ENCODE results near the gene ST3GAL3. TPM values are rescaled to one million over a fixed set of nuclear protein-coding genes. Genes with fewer than 3 reads are reported as not detected.
A peak's percentile ranks its signal among the peaks of the same experiment; 100 is the strongest.

The ST3GAL3 gene
- total and polyA plus RNA-seq, 2 experiments from 2014 or later: 4.5 to 7.0 TPM

DNA sequence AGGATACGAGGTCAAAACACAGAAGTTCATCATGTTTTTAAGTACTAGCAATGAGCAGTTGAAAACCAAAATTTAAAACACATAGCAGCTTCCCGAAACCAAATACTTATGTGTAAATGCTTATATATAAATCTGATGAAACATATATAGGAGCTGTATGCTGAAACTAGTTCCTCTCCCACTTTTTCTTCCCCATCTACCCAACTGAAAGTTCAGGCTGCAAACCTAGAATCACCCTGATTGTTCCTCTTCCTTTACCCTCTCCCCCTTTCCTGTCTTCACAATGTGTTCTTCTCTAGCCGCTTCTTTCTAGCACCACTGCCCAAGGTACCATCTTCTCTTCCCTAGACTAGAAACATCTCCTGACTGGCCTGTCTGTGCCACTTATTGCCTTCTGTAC, 90.6 kb downstream of the ST3GAL3 start:
- 0 out of 3 replicates have a peak, but pooled peaks cover 3% of the 10 kb centered on the region for H3K36me3 Mint-ChIP-seq (ENCODE audit: low read depth)

DNA sequence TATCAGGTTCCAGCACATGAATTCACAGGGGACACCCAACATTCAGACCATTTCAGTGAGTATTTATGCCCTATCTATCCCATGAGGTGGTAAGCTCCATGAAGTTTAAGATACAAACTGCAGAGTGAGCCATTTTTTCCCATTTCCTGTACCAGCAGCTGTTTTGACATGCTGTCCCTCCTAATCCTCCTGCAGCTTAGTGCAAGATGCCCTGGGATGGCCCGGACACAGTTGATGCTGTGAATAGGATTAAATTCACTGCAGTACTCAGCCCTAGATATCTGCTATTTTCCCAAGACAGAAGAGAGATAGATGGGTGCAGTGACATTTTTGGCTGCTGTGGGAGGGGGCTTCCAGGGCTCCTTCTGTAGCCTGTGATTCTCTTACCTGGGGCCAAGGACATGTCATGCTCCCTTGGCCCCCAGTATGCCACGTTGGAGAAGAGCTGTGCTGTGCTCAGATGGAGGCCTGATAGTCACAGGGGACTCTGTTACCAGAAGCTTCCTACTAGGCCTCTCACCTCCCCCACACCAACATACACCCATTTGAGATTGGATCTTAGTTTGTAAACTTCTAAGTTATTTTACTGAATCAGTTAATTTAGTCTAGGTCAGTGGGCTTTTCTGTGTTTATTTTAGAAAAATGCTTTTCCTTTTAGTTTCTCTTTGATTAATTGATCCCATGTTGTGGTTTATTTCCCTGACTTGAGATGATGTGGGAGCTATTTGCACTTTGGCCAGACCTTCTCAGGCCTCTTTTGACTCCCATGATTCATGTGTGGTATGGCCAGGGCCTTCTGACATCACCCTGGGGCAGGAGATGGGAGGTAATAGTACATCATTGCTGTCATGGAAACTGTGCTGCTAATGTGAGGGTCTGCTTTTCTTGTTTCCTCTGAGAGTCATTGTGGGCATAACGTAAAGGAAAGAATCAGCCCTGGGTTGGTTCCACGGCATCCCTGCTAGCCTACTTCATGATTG, 92.6 kb downstream of the ST3GAL3 start:
- no peaks in the 10 kb centered on the region for H3K9me2 ChIP-seq (ENCODE audit: insufficient read depth)
- H3K4me1 Mint-ChIP-seq: no peaks in the 10 kb centered on the region; the same call in 2 of the 3 replicates
- no peaks in the 10 kb centered on the region for H4K20me1 ChIP-seq (replicated peaks; ENCODE audit: insufficient read depth)
- DNase-seq (ENCODE audit: low spot score) (no peak), ATAC-seq (no peak)
- H3K4me1 ChIP-seq (ENCODE audit: insufficient read depth): peaks cover 6% of the 10 kb centered on the region
- H3K4me3 Mint-ChIP-seq: no peak overlapping the region
- H3K27me3 Mint-ChIP-seq (ENCODE audit: insufficient read depth, low read depth, poor library complexity): peaks cover 3% of the 10 kb centered on the region
- no peaks in the 10 kb centered on the region for H3K27me3 ChIP-seq (ENCODE audit: insufficient read depth)
- H3K36me3 Mint-ChIP-seq (ENCODE audit: low read depth): 0 out of 3 replicates have a peak, but pooled peaks cover 3% of the 10 kb centered on the region
- no peaks in the 10 kb centered on the region for H3K79me2 ChIP-seq (replicated peaks; ENCODE audit: insufficient read depth)
- no peak overlapping the region for H3K4me2 ChIP-seq
- H3K4me3 ChIP-seq: no peak overlapping the region
- no peak overlapping the region for H2AFZ ChIP-seq
- peak overlapping the region; percentile 17; the same call in 1 of the 2 replicates for H3K27ac ChIP-seq (ENCODE audit: low read depth)
- no peaks in the 10 kb centered on the region for H3F3A ChIP-seq (replicated peaks; ENCODE audit: low read depth)
- no peak overlapping the region for H3K27ac Mint-ChIP-seq
- no peaks in the 10 kb centered on the region for H3K9me3 Mint-ChIP-seq
- no peaks in the 10 kb centered on the region for H3K36me3 ChIP-seq (ENCODE audit: insufficient read depth)
- TF ChIP-seq JUNB (IDR thresholded peaks at IDR 0.05; ENCODE audit: unreplicated experiment) (no peak), POLR2AphosphoS5 (IDR thresholded peaks at IDR 0.05; ENCODE audit: low read depth) (no peak), EZH2 (IDR thresholded peaks at IDR 0.05; ENCODE audit: low read depth, unreplicated experiment) (no peak), EZH2phosphoT487 (IDR thresholded peaks at IDR 0.05; ENCODE audit: unreplicated experiment) (no peak), CREB1 (CRISPR knock-in tag; IDR thresholded peaks at IDR 0.05; ENCODE audit: low read depth) (no peak), STAT1 (IDR thresholded peaks at IDR 0.05; ENCODE audit: unreplicated experiment) (no peak)
- TF ChIP-seq, protein P1, sequence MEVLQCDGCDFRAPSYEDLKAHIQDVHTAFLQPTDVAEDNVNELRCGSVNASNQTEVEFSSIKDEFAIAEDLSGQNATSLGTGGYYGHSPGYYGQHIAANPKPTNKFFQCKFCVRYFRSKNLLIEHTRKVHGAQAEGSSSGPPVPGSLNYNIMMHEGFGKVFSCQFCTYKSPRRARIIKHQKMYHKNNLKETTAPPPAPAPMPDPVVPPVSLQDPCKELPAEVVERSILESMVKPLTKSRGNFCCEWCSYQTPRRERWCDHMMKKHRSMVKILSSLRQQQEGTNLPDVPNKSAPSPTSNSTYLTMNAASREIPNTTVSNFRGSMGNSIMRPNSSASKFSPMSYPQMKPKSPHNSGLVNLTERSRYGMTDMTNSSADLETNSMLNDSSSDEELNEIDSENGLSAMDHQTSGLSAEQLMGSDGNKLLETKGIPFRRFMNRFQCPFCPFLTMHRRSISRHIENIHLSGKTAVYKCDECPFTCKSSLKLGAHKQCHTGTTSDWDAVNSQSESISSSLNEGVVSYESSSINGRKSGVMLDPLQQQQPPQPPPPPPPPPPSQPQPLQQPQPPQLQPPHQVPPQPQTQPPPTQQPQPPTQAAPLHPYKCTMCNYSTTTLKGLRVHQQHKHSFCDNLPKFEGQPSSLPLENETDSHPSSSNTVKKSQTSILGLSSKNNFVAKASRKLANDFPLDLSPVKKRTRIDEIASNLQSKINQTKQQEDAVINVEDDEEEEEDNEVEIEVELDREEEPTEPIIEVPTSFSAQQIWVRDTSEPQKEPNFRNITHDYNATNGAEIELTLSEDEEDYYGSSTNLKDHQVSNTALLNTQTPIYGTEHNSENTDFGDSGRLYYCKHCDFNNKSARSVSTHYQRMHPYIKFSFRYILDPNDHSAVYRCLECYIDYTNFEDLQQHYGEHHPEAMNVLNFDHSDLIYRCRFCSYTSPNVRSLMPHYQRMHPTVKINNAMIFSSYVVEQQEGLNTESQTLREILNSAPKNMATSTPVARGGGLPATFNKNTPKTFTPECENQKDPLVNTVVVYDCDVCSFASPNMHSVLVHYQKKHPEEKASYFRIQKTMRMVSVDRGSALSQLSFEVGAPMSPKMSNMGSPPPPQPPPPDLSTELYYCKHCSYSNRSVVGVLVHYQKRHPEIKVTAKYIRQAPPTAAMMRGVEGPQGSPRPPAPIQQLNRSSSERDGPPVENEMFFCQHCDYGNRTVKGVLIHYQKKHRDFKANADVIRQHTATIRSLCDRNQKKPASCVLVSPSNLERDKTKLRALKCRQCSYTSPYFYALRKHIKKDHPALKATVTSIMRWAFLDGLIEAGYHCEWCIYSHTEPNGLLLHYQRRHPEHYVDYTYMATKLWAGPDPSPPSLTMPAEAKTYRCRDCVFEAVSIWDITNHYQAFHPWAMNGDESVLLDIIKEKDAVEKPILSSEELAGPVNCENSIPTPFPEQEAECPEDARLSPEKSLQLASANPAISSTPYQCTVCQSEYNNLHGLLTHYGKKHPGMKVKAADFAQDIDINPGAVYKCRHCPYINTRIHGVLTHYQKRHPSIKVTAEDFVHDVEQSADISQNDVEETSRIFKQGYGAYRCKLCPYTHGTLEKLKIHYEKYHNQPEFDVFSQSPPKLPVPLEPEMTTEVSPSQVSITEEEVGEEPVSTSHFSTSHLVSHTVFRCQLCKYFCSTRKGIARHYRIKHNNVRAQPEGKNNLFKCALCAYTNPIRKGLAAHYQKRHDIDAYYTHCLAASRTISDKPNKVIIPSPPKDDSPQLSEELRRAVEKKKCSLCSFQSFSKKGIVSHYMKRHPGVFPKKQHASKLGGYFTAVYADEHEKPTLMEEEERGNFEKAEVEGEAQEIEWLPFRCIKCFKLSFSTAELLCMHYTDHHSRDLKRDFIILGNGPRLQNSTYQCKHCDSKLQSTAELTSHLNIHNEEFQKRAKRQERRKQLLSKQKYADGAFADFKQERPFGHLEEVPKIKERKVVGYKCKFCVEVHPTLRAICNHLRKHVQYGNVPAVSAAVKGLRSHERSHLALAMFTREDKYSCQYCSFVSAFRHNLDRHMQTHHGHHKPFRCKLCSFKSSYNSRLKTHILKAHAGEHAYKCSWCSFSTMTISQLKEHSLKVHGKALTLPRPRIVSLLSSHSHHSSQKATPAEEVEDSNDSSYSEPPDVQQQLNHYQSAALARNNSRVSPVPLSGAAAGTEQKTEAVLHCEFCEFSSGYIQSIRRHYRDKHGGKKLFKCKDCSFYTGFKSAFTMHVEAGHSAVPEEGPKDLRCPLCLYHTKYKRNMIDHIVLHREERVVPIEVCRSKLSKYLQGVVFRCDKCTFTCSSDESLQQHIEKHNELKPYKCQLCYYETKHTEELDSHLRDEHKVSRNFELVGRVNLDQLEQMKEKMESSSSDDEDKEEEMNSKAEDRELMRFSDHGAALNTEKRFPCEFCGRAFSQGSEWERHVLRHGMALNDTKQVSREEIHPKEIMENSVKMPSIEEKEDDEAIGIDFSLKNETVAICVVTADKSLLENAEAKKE (CRISPR knock-in tag; IDR thresholded peaks at IDR 0.05): no peak
- TF ChIP-seq, protein P2, sequence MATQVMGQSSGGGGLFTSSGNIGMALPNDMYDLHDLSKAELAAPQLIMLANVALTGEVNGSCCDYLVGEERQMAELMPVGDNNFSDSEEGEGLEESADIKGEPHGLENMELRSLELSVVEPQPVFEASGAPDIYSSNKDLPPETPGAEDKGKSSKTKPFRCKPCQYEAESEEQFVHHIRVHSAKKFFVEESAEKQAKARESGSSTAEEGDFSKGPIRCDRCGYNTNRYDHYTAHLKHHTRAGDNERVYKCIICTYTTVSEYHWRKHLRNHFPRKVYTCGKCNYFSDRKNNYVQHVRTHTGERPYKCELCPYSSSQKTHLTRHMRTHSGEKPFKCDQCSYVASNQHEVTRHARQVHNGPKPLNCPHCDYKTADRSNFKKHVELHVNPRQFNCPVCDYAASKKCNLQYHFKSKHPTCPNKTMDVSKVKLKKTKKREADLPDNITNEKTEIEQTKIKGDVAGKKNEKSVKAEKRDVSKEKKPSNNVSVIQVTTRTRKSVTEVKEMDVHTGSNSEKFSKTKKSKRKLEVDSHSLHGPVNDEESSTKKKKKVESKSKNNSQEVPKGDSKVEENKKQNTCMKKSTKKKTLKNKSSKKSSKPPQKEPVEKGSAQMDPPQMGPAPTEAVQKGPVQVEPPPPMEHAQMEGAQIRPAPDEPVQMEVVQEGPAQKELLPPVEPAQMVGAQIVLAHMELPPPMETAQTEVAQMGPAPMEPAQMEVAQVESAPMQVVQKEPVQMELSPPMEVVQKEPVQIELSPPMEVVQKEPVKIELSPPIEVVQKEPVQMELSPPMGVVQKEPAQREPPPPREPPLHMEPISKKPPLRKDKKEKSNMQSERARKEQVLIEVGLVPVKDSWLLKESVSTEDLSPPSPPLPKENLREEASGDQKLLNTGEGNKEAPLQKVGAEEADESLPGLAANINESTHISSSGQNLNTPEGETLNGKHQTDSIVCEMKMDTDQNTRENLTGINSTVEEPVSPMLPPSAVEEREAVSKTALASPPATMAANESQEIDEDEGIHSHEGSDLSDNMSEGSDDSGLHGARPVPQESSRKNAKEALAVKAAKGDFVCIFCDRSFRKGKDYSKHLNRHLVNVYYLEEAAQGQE (IDR thresholded peaks at IDR 0.05; ENCODE audit: unreplicated experiment): no peak
- TF ChIP-seq, protein P3, sequence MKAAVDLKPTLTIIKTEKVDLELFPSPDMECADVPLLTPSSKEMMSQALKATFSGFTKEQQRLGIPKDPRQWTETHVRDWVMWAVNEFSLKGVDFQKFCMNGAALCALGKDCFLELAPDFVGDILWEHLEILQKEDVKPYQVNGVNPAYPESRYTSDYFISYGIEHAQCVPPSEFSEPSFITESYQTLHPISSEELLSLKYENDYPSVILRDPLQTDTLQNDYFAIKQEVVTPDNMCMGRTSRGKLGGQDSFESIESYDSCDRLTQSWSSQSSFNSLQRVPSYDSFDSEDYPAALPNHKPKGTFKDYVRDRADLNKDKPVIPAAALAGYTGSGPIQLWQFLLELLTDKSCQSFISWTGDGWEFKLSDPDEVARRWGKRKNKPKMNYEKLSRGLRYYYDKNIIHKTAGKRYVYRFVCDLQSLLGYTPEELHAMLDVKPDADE (IDR thresholded peaks at IDR 0.05): no peak

More for the DNA sequence above, 90.6 kb downstream of the ST3GAL3 start:
- Histone ChIP-seq H3K36me3 (ENCODE audit: insufficient read depth) (no peaks in the 10 kb centered on the region), H4K20me1 (replicated peaks; ENCODE audit: insufficient read depth) (no peaks in the 10 kb centered on the region), H3K4me1 (ENCODE audit: insufficient read depth) (no peaks in the 10 kb centered on the region), H3K9me2 (ENCODE audit: insufficient read depth) (no peaks in the 10 kb centered on the region), H3K27ac (ENCODE audit: low read depth) (no peak overlapping the region), H3K4me3 (no peak overlapping the region), H3K79me2 (replicated peaks; ENCODE audit: insufficient read depth) (no peaks in the 10 kb centered on the region), H3K27me3 (ENCODE audit: insufficient read depth) (no peaks in the 10 kb centered on the region), H3F3A (replicated peaks; ENCODE audit: low read depth) (no peaks in the 10 kb centered on the region), H3K4me2 (no peak overlapping the region), H2AFZ (no peak overlapping the region)
- Mint-ChIP-seq H3K9me3 (no peaks in the 10 kb centered on the region), H3K4me3 (no peak overlapping the region), H3K4me1 (no peaks in the 10 kb centered on the region; the same call in 2 of the 3 replicates), H3K27ac (no peak overlapping the region), H3K27me3 (ENCODE audit: insufficient read depth, low read depth, poor library complexity) (peaks cover 4% of the 10 kb centered on the region)
- no peak for TF ChIP-seq STAT1 (IDR thresholded peaks at IDR 0.05; ENCODE audit: unreplicated experiment)
- no peak for ATAC-seq
- no peak for DNase-seq (ENCODE audit: low spot score)

All from GM23338 (cell line).